ENCODE data around the gene KRTAP10-7.

GRCh38 chr21:44603911-44604310 is 3.5 kb downstream of the KRTAP10-7 start:
- TF ChIP-seq EP300 (IDR thresholded peaks at IDR 0.05; ENCODE audit: low read length) (no peak), MAZ (CRISPR knock-in tag; conservative IDR thresholded peaks at IDR 0.05 in 1 of 2, IDR thresholded peaks at IDR 0.05 in 1 of 2) (no peak), SMARCC2 (IDR thresholded peaks at IDR 0.05; ENCODE audit: low read depth) (no peak), ZSCAN32 (CRISPR knock-in tag; IDR thresholded peaks at IDR 0.05) (no peak), FOXP1 (CRISPR knock-in tag; IDR thresholded peaks at IDR 0.05) (no peak), ZNF639 (CRISPR knock-in tag; conservative IDR thresholded peaks at IDR 0.05 in 1 of 2, IDR thresholded peaks at IDR 0.05 in 1 of 2) (no peak), ZNF436 (CRISPR knock-in tag; IDR thresholded peaks at IDR 0.05) (no peak), NFRKB (IDR thresholded peaks at IDR 0.05; ENCODE audit: low read depth) (no peak), DNMT1 (IDR thresholded peaks at IDR 0.05) (no peak), ZNF395 (CRISPR knock-in tag; IDR thresholded peaks at IDR 0.05) (no peak)
